OCI-LY3 (cell line): ENCODE measurements around the gene NOL4L.

Source experiments
- CTCF ChIP-seq: fragments of 200-600, 300-600 bp; sonication (generic); IDR thresholded peaks from 2 replicates; pipeline ENCODE4 v1.5.1; 2014; ENCODE audit warnings: antibody characterized with exemption, low read length, low read depth
- EZH2phosphoT487 ChIP-seq: fragments of 200-600 bp; shearing (Covaris generic); IDR thresholded peaks from 2 replicates; pipeline ENCODE4 v1.6.1; 2018; ENCODE audit warnings: antibody characterized with exemption, mixed run types, low read depth

GRCh38 chr20:32451682-32452461 lies 133.3 kb downstream of the NOL4L start:
- TF ChIP-seq CTCF (no peak; the same call in 1 of the 2 replicates), EZH2phosphoT487 (no peak)
